ENCODE data around the gene METTL26.

The METTL26 gene

GRCh38 chr16:586047-586644, 50.0 kb downstream of the METTL26 start:
- Histone ChIP-seq H3K27ac (no peak overlapping the region; a peak in 1 of 22 replicates), H3K27me3 (no peaks in the 10 kb centered on the region), H3K9ac (peak overlapping the region in 7 of 11 experiments; percentile 91 to 99 (median 96); a peak in 9 of 22 replicates), H3K9me3 (replicated peaks in 1 of 11) (no peaks in the 10 kb centered on the region), H3K4me2 (peak overlapping the region in 8 of 11 experiments; percentile 4 to 100 (median 94); a peak in 12 of 22 replicates), H4K20me1 (peaks cover 7 to 57% (median 30%) of the 10 kb centered on the region in 11 experiments; a peak in 17 of 22 replicates), H3K4me1 (peaks cover 36 to 59% (median 50%) of the 10 kb centered on the region in 10 experiments), H3K36me3 (peaks cover 0 to 3% (median 0%) of the 10 kb centered on the region in 11 experiments; a peak in 2 of 22 replicates), H3K4me3 (no peak overlapping the region)
- no peak for TF ChIP-seq Cebpa-rat (IDR thresholded peaks at IDR 0.05)

- H3K4me1 ChIP-seq, result peaks cover 30 to 52% (median 43%) of the 10 kb centered on the region in 10 experiments
- TF ChIP-seq Cebpa-rat (IDR thresholded peaks at IDR 0.05), result no peak
- no peaks in the 10 kb centered on the region for H3K9me3 ChIP-seq (replicated peaks in 1 of 11)
- peaks cover 0 to 8% (median 0%) of the 10 kb centered on the region in 11 experiments; a peak in 2 of 22 replicates for H3K36me3 ChIP-seq
- peak overlapping the region in 1 of 11 experiments; percentile 41; a peak in 1 of 22 replicates for H3K9ac ChIP-seq
- peaks cover 0 to 53% (median 22%) of the 10 kb centered on the region in 11 experiments; a peak in 15 of 22 replicates for H4K20me1 ChIP-seq
- 0 out of 22 replicates have a peak overlapping the region, but pooled peaks of 2 of the 11 experiments have one; percentile 6 to 10 for H3K4me2 ChIP-seq
- H3K27ac ChIP-seq, result no peak overlapping the region
- H3K27me3 ChIP-seq, result no peaks in the 10 kb centered on the region
- H3K4me3 ChIP-seq, result no peak overlapping the region
Observed at GRCh38 chr16:585351-585750, 50.8 kb downstream of the METTL26 start.

All from BLaER1 treated with 17β-estradiol and CSF1 and Interleukin-3, amounts not matched to agents 10 nM and 100 nM (cell line).